Activated CD4-positive, alpha-beta memory T cell treated with anti-CD3 and anti-CD28 coated beads for 36 hours (primary cell): ENCODE results near the gene CHD5. TPM values are rescaled to one million over a fixed set of nuclear protein-coding genes. Genes with fewer than 3 reads are reported as not detected.
"Not testable (repeated sequence)": the region's sequence is repeated elsewhere in the genome, so short reads cannot be mapped to it uniquely, and the experiment has no call there.

Experiments
- CTCF ChIA-PET: fragments of 350-600 bp; sonication (Branson Sonifier 250); formaldehyde crosslinking; loops from one replicate; lab custom pipeline; 2021; ENCODE audit warnings: antibody characterized with exemption, inconsistent platforms; lab: Charles Lee
- POLR2A ChIA-PET: fragments of 350-600 bp; sonication (Branson Sonifier 250); formaldehyde crosslinking; loops from one replicate; lab custom pipeline; 2021; ENCODE audit warnings: antibody characterized with exemption; lab: Charles Lee
- DNase-seq: peaks from one replicate; pipeline ENCODE4 v3.0.0-alpha.2; 2020
- H3K27ac Mint-ChIP-seq: one replicate; pipeline ENCODE4 v1.8.0; 2021; ENCODE audit warnings: mixed read lengths
- H3K27me3 Mint-ChIP-seq: one replicate; pipeline ENCODE4 v1.8.0; 2021; ENCODE audit warnings: mixed read lengths
- H3K36me3 Mint-ChIP-seq: one replicate; pipeline ENCODE4 v1.8.0; 2021; ENCODE audit warnings: mixed read lengths
- H3K4me1 Mint-ChIP-seq: one replicate; pipeline ENCODE4 v1.8.0; 2021; ENCODE audit warnings: low read depth, mixed read lengths
- H3K4me3 Mint-ChIP-seq: one replicate; pipeline ENCODE4 v1.8.0; 2021; ENCODE audit warnings: mild to moderate bottlenecking, mixed read lengths
- H3K9me3 Mint-ChIP-seq: one replicate; pipeline ENCODE4 v1.8.0; 2021; ENCODE audit warnings: mixed read lengths
- intact Hi-C: fragments of 100-400 bp; cut with micrococcal nuclease; formaldehyde crosslinking; loops from one replicate; pipeline ENCODE4 v1.15.1; 2023
- total RNA-seq, 2 experiments: library from RNA; stranded (reverse); gene quantifications; one replicate each; pipeline ENCODE4 v1.2.3, GENCODE V29; 2021

The CHD5 gene
- total RNA-seq, 2 experiments from 2014 or later = 0.38 to 0.51 TPM

GRCh38 chr1:6086762-6087376, 93.3 kb downstream of the CHD5 start:
- H3K27ac Mint-ChIP-seq = no peak overlapping the region
- intact Hi-C loops = no loop called here
- H3K27me3 Mint-ChIP-seq = no peaks in the 10 kb centered on the region
- no peaks in the 10 kb centered on the region for H3K4me1 Mint-ChIP-seq
- DNase-seq = no peak
- H3K4me3 Mint-ChIP-seq = no peak overlapping the region
- no peaks in the 10 kb centered on the region for H3K9me3 Mint-ChIP-seq
- H3K36me3 Mint-ChIP-seq = peaks cover 37% of the 10 kb centered on the region
- POLR2A ChIA-PET = no interaction called here
- CTCF ChIA-PET = no interaction called here

GRCh38 chr1:6086358-6086757, 93.8 kb downstream of the CHD5 start:
- intact Hi-C loops = no loop called here
- DNase-seq = no peak
- H3K36me3 Mint-ChIP-seq = peaks cover 36% of the 10 kb centered on the region
- POLR2A ChIA-PET = no interaction called here
- no peak overlapping the region for H3K27ac Mint-ChIP-seq
- no peaks in the 10 kb centered on the region for H3K9me3 Mint-ChIP-seq
- no peaks in the 10 kb centered on the region for H3K4me1 Mint-ChIP-seq
- no peak overlapping the region for H3K4me3 Mint-ChIP-seq
- CTCF ChIA-PET = no interaction called here
- H3K27me3 Mint-ChIP-seq = no peaks in the 10 kb centered on the region

- Mint-ChIP-seq H3K27ac (no peak overlapping the region), H3K36me3 (peaks cover 34% of the 10 kb centered on the region), H3K4me3 (no peak overlapping the region), H3K27me3 (no peaks in the 10 kb centered on the region), H3K9me3 (no peaks in the 10 kb centered on the region), H3K4me1 (no peaks in the 10 kb centered on the region)
- ChIA-PET POLR2A (no interaction called here), CTCF (no interaction called here)
- DNase-seq = no peak
- intact Hi-C loops = no loop called here
Measured at GRCh38 chr1:6085666-6086065, 94.5 kb downstream of the CHD5 start.

- Mint-ChIP-seq H3K27me3 (no peaks in the 10 kb centered on the region), H3K4me1 (no peaks in the 10 kb centered on the region), H3K27ac (peak overlapping the region; percentile 18), H3K36me3 (peaks cover 36% of the 10 kb centered on the region), H3K4me3 (no peak overlapping the region), H3K9me3 (no peaks in the 10 kb centered on the region)
- CTCF ChIA-PET = no interaction called here
- no peak for DNase-seq
- POLR2A ChIA-PET = no interaction called here
- intact Hi-C loops = no loop called here
Measured at GRCh38 chr1:6084781-6085495, 95.2 kb downstream of the CHD5 start.

DNA sequence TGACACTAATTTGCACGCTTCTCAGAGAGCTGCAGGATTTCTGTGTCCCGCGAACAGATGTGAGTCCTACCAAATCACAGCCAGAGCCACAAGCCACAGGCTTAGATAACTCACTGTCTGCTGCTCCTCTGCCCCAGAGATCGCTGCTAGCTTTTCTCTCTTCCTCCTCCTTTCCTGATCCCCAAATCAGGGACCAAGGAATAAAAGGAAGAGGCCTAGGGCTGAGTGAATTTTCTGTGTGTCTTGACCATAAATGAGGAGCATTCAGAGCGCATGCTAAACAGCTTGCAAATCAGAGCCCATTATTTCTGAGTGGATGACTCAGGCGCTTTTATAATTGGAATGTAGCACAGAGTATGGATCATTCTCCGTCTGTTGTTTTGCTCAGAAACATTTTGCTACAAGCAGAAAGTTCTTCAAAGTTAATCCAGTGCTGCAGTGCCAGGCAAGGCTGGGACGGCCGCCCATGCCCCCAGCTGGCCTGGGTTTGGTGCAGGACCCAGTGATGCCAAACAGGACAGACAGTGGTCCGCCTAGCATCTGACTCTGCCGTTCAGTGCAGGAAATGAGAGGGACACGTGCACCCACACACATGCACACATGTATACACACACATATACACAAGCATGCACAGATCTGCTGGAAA, 96.2 kb downstream of the CHD5 start:
- no peaks in the 10 kb centered on the region for H3K9me3 Mint-ChIP-seq
- ChIA-PET CTCF (no interaction called here), POLR2A (no interaction called here)
- H3K27me3 Mint-ChIP-seq = no peaks in the 10 kb centered on the region
- intact Hi-C loops = no loop called here
- no peak for DNase-seq
- H3K4me3 Mint-ChIP-seq = no peak overlapping the region
- H3K27ac Mint-ChIP-seq = peak overlapping the region; percentile 5
- peaks cover 36% of the 10 kb centered on the region for H3K36me3 Mint-ChIP-seq
- H3K4me1 Mint-ChIP-seq = no peaks in the 10 kb centered on the region

DNA sequence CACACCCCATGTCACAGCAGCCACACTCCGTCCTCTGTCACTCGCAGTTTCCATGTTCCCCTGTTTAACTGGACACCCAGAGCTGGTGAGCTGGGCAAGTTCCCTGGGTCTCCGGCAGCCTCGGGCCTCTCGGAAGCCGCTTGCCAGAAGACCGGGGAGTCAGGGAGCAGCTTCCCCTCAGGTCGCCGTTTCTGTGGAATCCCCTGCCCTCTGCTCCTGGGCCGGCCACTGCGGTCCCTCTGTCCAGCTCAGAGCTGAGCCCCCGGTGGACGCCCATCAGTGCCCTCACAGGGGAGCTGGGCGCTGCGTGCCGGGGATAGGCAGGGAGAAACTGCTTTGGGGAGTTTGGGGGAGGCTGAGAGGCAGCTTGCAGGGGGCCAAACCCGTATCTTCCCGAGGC, 96.7 kb downstream of the CHD5 start:
- ChIA-PET POLR2A (no interaction called here), CTCF (no interaction called here)
- H3K9me3 Mint-ChIP-seq = no peaks in the 10 kb centered on the region
- DNase-seq = no peak
- peaks cover 40% of the 10 kb centered on the region for H3K36me3 Mint-ChIP-seq
- H3K27me3 Mint-ChIP-seq = no peaks in the 10 kb centered on the region
- no peak overlapping the region for H3K27ac Mint-ChIP-seq
- no peak overlapping the region for H3K4me3 Mint-ChIP-seq
- no peaks in the 10 kb centered on the region for H3K4me1 Mint-ChIP-seq
- intact Hi-C loops = no loop called here

DNA sequence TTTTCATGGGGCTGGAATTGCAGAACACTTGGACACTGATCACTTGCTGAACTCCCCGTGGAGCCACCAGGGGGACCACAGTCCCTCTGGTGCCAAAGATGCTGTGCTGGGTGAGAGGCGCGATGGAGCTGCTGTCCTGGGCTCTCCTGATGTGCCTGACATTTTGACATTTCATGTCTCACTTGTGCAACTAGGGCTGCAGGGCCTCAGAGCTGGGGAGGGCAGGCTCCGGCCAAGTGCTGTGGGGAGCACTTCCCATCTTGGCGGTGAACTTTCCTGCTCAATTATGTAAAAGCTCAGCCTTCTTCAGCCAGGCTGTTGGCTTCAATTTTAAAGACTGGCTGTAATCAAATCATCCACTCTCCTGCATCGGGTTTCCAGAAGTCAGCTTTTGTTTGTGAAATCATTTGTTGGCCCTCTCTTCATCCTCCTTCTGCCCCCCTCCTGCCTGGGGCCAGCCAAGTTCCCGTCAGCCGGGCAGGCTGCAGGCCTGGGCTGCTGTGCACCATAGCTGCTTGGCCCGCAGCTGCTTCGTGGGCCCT, 97.6 kb downstream of the CHD5 start:
- Mint-ChIP-seq H3K27ac (no peak overlapping the region), H3K4me3 (no peak overlapping the region), H3K4me1 (no peaks in the 10 kb centered on the region), H3K27me3 (no peaks in the 10 kb centered on the region), H3K36me3 (peaks cover 44% of the 10 kb centered on the region), H3K9me3 (no peaks in the 10 kb centered on the region)
- DNase-seq = no peak
- ChIA-PET CTCF (interaction anchor here (1.2 kb wide), 1 partner anchor 164 kb away, joined by 4 read pairs; no protein-coding TSS in a partner anchor), POLR2A (no interaction called here)
- intact Hi-C loops = no loop called here

DNA sequence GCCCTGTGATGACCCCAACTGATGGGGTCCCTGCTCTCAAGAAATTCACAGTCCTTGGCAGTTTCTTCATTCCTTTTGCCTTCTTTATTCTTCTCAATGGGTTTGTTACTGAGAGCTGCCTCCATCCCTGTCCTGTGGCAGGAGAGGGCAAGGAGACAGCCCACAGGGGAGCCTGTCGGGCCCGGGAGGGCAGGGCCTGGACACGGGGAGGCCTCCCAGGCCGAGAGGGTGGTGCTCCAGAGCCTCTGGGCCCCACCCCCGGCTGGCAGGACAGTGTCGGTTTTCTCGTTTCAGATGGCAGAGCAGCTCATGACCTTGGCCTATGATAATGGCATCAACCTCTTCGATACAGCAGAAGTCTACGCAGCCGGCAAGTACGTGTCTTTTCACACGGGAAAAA, 98.2 kb downstream of the CHD5 start:
- H3K4me3 Mint-ChIP-seq = no peak overlapping the region
- intact Hi-C loops = no loop called here
- no peaks in the 10 kb centered on the region for H3K27me3 Mint-ChIP-seq
- no peaks in the 10 kb centered on the region for H3K9me3 Mint-ChIP-seq
- peaks cover 39% of the 10 kb centered on the region for H3K36me3 Mint-ChIP-seq
- H3K4me1 Mint-ChIP-seq = no peaks in the 10 kb centered on the region
- no peak overlapping the region for H3K27ac Mint-ChIP-seq
- ChIA-PET CTCF (interaction anchor here (1.2 kb wide), 1 partner anchor 164 kb away, joined by 4 read pairs; no protein-coding TSS in a partner anchor), POLR2A (no interaction called here)
- DNase-seq = no peak

DNA sequence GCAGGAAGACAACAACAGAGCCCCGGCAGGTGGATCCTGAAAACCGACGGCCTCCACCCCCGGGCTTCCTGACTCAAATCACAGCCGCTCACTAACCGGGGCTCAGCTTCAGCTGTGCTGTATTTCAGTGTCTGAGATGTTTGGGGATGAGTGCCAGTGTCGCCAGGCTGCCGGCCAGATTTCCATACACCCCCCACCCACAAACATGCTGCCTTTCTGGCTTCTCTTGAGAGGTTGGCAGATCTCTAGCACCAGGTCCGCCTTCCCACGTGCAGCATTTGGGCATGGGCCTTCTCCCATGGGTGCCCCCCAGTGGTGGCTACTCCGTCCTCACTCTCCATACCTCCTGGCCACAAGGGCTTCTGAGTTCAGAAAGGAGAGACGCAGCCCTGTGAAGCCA, 99.7 kb downstream of the CHD5 start:
- H3K27ac Mint-ChIP-seq = no peak overlapping the region
- intact Hi-C loops = no loop called here
- no peak overlapping the region for H3K4me3 Mint-ChIP-seq
- H3K27me3 Mint-ChIP-seq = no peaks in the 10 kb centered on the region
- no peak for DNase-seq
- CTCF ChIA-PET = no interaction called here
- H3K4me1 Mint-ChIP-seq = no peaks in the 10 kb centered on the region
- H3K9me3 Mint-ChIP-seq = no peaks in the 10 kb centered on the region
- POLR2A ChIA-PET = no interaction called here
- peaks cover 46% of the 10 kb centered on the region for H3K36me3 Mint-ChIP-seq

- Mint-ChIP-seq H3K9me3 (no peaks in the 10 kb centered on the region), H3K4me1 (no peaks in the 10 kb centered on the region), H3K4me3 (no peak overlapping the region), H3K36me3 (peaks cover 53% of the 10 kb centered on the region), H3K27ac (no peak overlapping the region), H3K27me3 (no peaks in the 10 kb centered on the region)
- POLR2A ChIA-PET = no interaction called here
- CTCF ChIA-PET = no interaction called here
- DNase-seq = no peak
- intact Hi-C loops = no loop called here
Measured at GRCh38 chr1:6077919-6078318, 102.2 kb downstream of the CHD5 start.

DNA sequence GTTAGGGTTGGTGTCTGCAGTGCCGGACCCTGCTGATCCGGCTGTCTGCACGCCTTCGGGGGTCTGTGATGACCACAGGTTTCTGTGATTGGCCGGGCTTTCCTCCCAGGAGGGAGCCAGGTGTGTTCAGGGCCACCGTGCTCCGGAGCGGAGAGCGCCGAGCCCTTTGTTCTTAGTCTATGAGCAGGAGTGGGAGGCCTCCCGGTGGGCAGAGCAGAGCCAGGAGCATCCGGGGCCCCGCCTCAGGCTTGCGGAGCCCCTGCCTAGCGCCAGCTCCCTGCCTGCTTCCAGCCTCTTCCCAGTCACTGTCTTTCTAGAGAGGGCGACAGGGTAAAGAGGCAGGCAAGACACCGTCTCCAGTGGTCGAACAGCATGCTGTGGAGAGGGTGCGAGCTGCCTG, 102.6 kb downstream of the CHD5 start:
- Mint-ChIP-seq H3K36me3 (peaks cover 51% of the 10 kb centered on the region), H3K9me3 (no peaks in the 10 kb centered on the region), H3K4me3 (no peak overlapping the region), H3K27me3 (no peaks in the 10 kb centered on the region), H3K27ac (no peak overlapping the region), H3K4me1 (no peaks in the 10 kb centered on the region)
- no peak for DNase-seq
- POLR2A ChIA-PET = no interaction called here
- CTCF ChIA-PET = no interaction called here
- intact Hi-C loops = no loop called here

GRCh38 chr1:6077061-6077460, 103.1 kb downstream of the CHD5 start:
- CTCF ChIA-PET, H3K27me3 Mint-ChIP-seq, H3K27ac Mint-ChIP-seq, POLR2A ChIA-PET, H3K4me1 Mint-ChIP-seq, H3K4me3 Mint-ChIP-seq, intact Hi-C loops, H3K9me3 Mint-ChIP-seq, DNase-seq: not testable (repeated sequence)
- H3K36me3 Mint-ChIP-seq = peaks cover 47% of the 10 kb centered on the region
